ENCODE measurements around the gene RNF157. TPM values are rescaled to one million over a fixed set of nuclear protein-coding genes. Genes with fewer than 3 reads are reported as not detected.

RNF157 gene
- total and polyA plus RNA-seq, 2 of the 13 experiments (the other 11 are each of a cell fraction or from before 2014, with no cell fraction given) = 0.44 to 1.5 TPM

- TF ChIP-seq ZNF224 (CRISPR knock-in tag; IDR thresholded peaks at IDR 0.05) (peak; percentile 39; the same call in 1 of the 2 replicates), NCOA1 (CRISPR knock-in tag; IDR thresholded peaks at IDR 0.05) (0 out of 2 replicates have a peak, but pooled peaks have one; percentile 37), IRF2 (CRISPR knock-in tag; IDR thresholded peaks at IDR 0.05) (no peak), FOSL2 (CRISPR knock-in tag; IDR thresholded peaks at IDR 0.05) (peak; percentile 75), MTERF4 (CRISPR knock-in tag; IDR thresholded peaks at IDR 0.05) (no peak), ADNP (CRISPR knock-in tag; IDR thresholded peaks at IDR 0.05) (peak; percentile 78; the same call in 1 of the 2 replicates), SALL1 (CRISPR knock-in tag; IDR thresholded peaks at IDR 0.05) (peak; percentile 48; the same call in 1 of the 2 replicates), TEAD3 (CRISPR knock-in tag; optimal IDR thresholded peaks at IDR 0.05; ENCODE audit: borderline replicate concordance) (peak; percentile 76), ZNF605 (CRISPR knock-in tag; IDR thresholded peaks at IDR 0.05) (peak; percentile 79; the same call in 1 of the 2 replicates), ASH2L (IDR thresholded peaks at IDR 0.05; ENCODE audit: insufficient read length, low read depth, low read length) (peak; percentile 58), RORA (CRISPR knock-in tag; IDR thresholded peaks at IDR 0.05) (no peak), SP2 (CRISPR knock-in tag; IDR thresholded peaks at IDR 0.05) (0 out of 2 replicates have a peak, but pooled peaks have one; percentile 12), ZNF160 (CRISPR knock-in tag; IDR thresholded peaks at IDR 0.05) (0 out of 2 replicates have a peak, but pooled peaks have one; percentile 5), RARA (CRISPR knock-in tag; IDR thresholded peaks at IDR 0.05) (peak; percentile 62; the same call in 1 of the 2 replicates), KDM3A (CRISPR knock-in tag; IDR thresholded peaks at IDR 0.05; ENCODE audit: low read depth) (no peak), ZNF674 (CRISPR knock-in tag; IDR thresholded peaks at IDR 0.05; ENCODE audit: low read depth) (no peak), ZNF687 (CRISPR knock-in tag; IDR thresholded peaks at IDR 0.05) (no peak), MED1 (CRISPR knock-in tag; IDR thresholded peaks at IDR 0.05) (0 out of 2 replicates have a peak, but pooled peaks have one; percentile 19), ZNF430 (CRISPR knock-in tag; IDR thresholded peaks at IDR 0.05) (0 out of 2 replicates have a peak, but pooled peaks have one; percentile 11), ZNF598 (CRISPR knock-in tag; IDR thresholded peaks at IDR 0.05; ENCODE audit: borderline replicate concordance) (peak; percentile 57; the same call in 1 of the 2 replicates), NRL (CRISPR knock-in tag; IDR thresholded peaks at IDR 0.05; ENCODE audit: borderline replicate concordance) (0 out of 2 replicates have a peak, but pooled peaks have one; percentile 65), TARDBP (CRISPR knock-in tag; IDR thresholded peaks at IDR 0.05) (no peak), NFATC3 (CRISPR knock-in tag; IDR thresholded peaks at IDR 0.05) (0 out of 2 replicates have a peak, but pooled peaks have one; percentile 34), HNF4A (CRISPR knock-in tag; IDR thresholded peaks at IDR 0.05) (peak; percentile 52; the same call in 1 of the 2 replicates), ZNF225 (CRISPR knock-in tag; IDR thresholded peaks at IDR 0.05) (0 out of 2 replicates have a peak, but pooled peaks have one; percentile 40)
Observed at GRCh38 chr17:76251478-76252039, 11.3 kb upstream of the RNF157 start (continued).
